OCI-LY1 (cell line): ENCODE data around the gene SCYGR7.

Source experiments
- H2AFZ ChIP-seq: fragments of 200-600 bp; sonication (generic), shearing (Covaris generic); 2 replicates; pipeline ENCODE4 v1.6.0; 2014; ENCODE audit warnings: antibody characterized with exemption, mild to moderate bottlenecking, low read length
- H3F3A ChIP-seq: fragments of 200-600 bp; sonication (generic), shearing (Covaris generic); 2 replicates; pipeline ENCODE4 v1.6.0; 2014; ENCODE audit warnings: mild to moderate bottlenecking, antibody characterized with exemption, low read length, moderate library complexity; ENCODE audit not compliant: insufficient read depth
- H3K27ac ChIP-seq: fragments of 200-600 bp; sonication (generic); 2 replicates; pipeline ENCODE4 v1.5.1; 2014; ENCODE audit warnings: low read length, mixed run types, mild to moderate bottlenecking, low read depth; ENCODE audit not compliant: poor library complexity, severe bottlenecking
- H3K27me3 ChIP-seq: fragments of 200-600 bp; sonication (generic); 2 replicates; pipeline ENCODE4 v1.6.0; 2014; ENCODE audit warnings: antibody characterized with exemption, mild to moderate bottlenecking, low read length, moderate library complexity; ENCODE audit not compliant: insufficient read depth
- H3K36me3 ChIP-seq: fragments of 200-600 bp; sonication (generic); 2 replicates; pipeline ENCODE4 v1.6.1; 2014; ENCODE audit warnings: mild to moderate bottlenecking, antibody characterized with exemption, low read length, moderate library complexity, mixed read lengths; ENCODE audit not compliant: insufficient read depth
- H3K4me1 ChIP-seq: fragments of 200-600 bp; sonication (generic); 2 replicates; pipeline ENCODE4 v1.5.1; 2014; ENCODE audit warnings: mild to moderate bottlenecking, low read length, moderate library complexity; ENCODE audit not compliant: insufficient read depth, severe bottlenecking
- H3K4me2 ChIP-seq: fragments of 200-600 bp; sonication (generic), shearing (Covaris generic); 2 replicates; pipeline ENCODE4 v1.6.1; 2014; ENCODE audit warnings: low read length
- H3K4me3 ChIP-seq: fragments of 200-600 bp; sonication (generic); 2 replicates; pipeline ENCODE4 v1.5.1; 2014; ENCODE audit warnings: low read length, low read depth, mild to moderate bottlenecking, mixed read lengths; ENCODE audit not compliant: poor library complexity, severe bottlenecking
- H3K79me2 ChIP-seq: fragments of 200-600 bp; shearing (Covaris generic); 2 replicates; pipeline ENCODE4 v1.6.1; 2016; ENCODE audit warnings: mixed run types, low read length, mixed read lengths; ENCODE audit not compliant: insufficient read depth
- H3K9ac ChIP-seq: fragments of 200-600 bp; sonication (generic), shearing (Covaris generic); 2 replicates; pipeline ENCODE4 v1.6.1; 2014; ENCODE audit warnings: mild to moderate bottlenecking, low read length, mixed read lengths
- H3K9me2 ChIP-seq: fragments of 200-600 bp; sonication (generic), shearing (Covaris generic); 2 replicates; pipeline ENCODE4 v1.6.1; 2014; ENCODE audit warnings: low read depth, mild to moderate bottlenecking, low read length, mixed read lengths
- H3K9me3 ChIP-seq: fragments of 200-600 bp; shearing (Covaris generic); 2 replicates; pipeline ENCODE4 v1.6.1; 2014; ENCODE audit warnings: low read length, mixed read lengths
- H4K20me1 ChIP-seq: fragments of 200-600 bp; sonication (generic), shearing (Covaris generic); 2 replicates; pipeline ENCODE4 v1.6.0; 2016; ENCODE audit warnings: mild to moderate bottlenecking, low read length; ENCODE audit not compliant: insufficient read depth
- CTCF ChIP-seq: fragments of 200-600 bp; sonication (generic), shearing (Covaris generic); IDR thresholded peaks from 2 replicates; pipeline ENCODE4 v1.5.1; 2017; ENCODE audit warnings: mild to moderate bottlenecking, antibody characterized with exemption, low read length, moderate library complexity, mixed read lengths
- EZH2 ChIP-seq: fragments of 200-600 bp; sonication (generic), shearing (Covaris generic); IDR thresholded peaks from 2 replicates; pipeline ENCODE4 v1.8.0; 2017; ENCODE audit warnings: borderline replicate concordance, mixed run types, mild to moderate bottlenecking, antibody characterized with exemption, low read length, moderate library complexity, mixed read lengths

The SCYGR7 gene

GRCh38 chr2:227703961-227704360 is 24.2 kb upstream of the SCYGR7 start:
- Histone ChIP-seq H2AFZ (no peak overlapping the region), H3K4me2 (no peak overlapping the region), H4K20me1 (no peaks in the 10 kb centered on the region), H3K4me3 (no peak overlapping the region), H3K4me1 (no peaks in the 10 kb centered on the region), H3K27me3 (no peaks in the 10 kb centered on the region; the same call in 1 of the 2 replicates), H3K27ac (no peak overlapping the region), H3K36me3 (no peaks in the 10 kb centered on the region), H3K9ac (no peak overlapping the region), H3K79me2 (no peaks in the 10 kb centered on the region), H3K9me2 (no peaks in the 10 kb centered on the region), H3F3A (no peaks in the 10 kb centered on the region), H3K9me3 (no peaks in the 10 kb centered on the region)
- TF ChIP-seq CTCF (no peak), EZH2 (no peak)

- H3K36me3 ChIP-seq: no peaks in the 10 kb centered on the region
- no peaks in the 10 kb centered on the region for H3K9me2 ChIP-seq
- H4K20me1 ChIP-seq: no peaks in the 10 kb centered on the region
- no peaks in the 10 kb centered on the region for H3K9me3 ChIP-seq
- H3K9ac ChIP-seq: no peak overlapping the region
- H3K27ac ChIP-seq: no peak overlapping the region
- H3K4me2 ChIP-seq: no peak overlapping the region
- no peaks in the 10 kb centered on the region for H3K79me2 ChIP-seq
- H2AFZ ChIP-seq: no peak overlapping the region
- H3K27me3 ChIP-seq: no peaks in the 10 kb centered on the region
- H3K4me1 ChIP-seq: no peaks in the 10 kb centered on the region
- no peak overlapping the region for H3K4me3 ChIP-seq
- TF ChIP-seq CTCF (no peak), EZH2 (no peak)
- no peaks in the 10 kb centered on the region for H3F3A ChIP-seq
Measured at GRCh38 chr2:227706859-227707258, 21.3 kb upstream of the SCYGR7 start.

- H4K20me1 ChIP-seq: no peaks in the 10 kb centered on the region
- no peak overlapping the region for H3K4me3 ChIP-seq
- TF ChIP-seq CTCF (no peak), EZH2 (no peak)
- H3K4me2 ChIP-seq: no peak overlapping the region
- H3K4me1 ChIP-seq: no peaks in the 10 kb centered on the region
- no peak overlapping the region for H2AFZ ChIP-seq
- no peaks in the 10 kb centered on the region for H3K79me2 ChIP-seq
- H3K27me3 ChIP-seq: no peaks in the 10 kb centered on the region
- no peaks in the 10 kb centered on the region for H3K36me3 ChIP-seq
- H3F3A ChIP-seq: no peaks in the 10 kb centered on the region
- H3K27ac ChIP-seq: no peak overlapping the region
- no peaks in the 10 kb centered on the region for H3K9me2 ChIP-seq
- no peaks in the 10 kb centered on the region for H3K9me3 ChIP-seq
- H3K9ac ChIP-seq: no peak overlapping the region
Measured at GRCh38 chr2:227707390-227707789, 20.7 kb upstream of the SCYGR7 start.
